ENCODE measurements around the gene SGO2. TPM values are rescaled to one million over a fixed set of nuclear protein-coding genes. Genes with fewer than 3 reads are reported as not detected.

SGO2 gene
- total and polyA plus RNA-seq, 4 experiments from 2014 or later: 1.7 to 4.8 (median 3.4) TPM

GRCh38 chr2:200588076-200588678 is 62.2 kb downstream of the SGO2 start:
- peaks cover 7% of the 10 kb centered on the region for H3K4me1 ChIP-seq (ENCODE audit: insufficient read depth, low read length)
- Mint-ChIP-seq H3K36me3 (no peaks in the 10 kb centered on the region), H3K27ac (no peak overlapping the region), H3K4me3 (no peak overlapping the region), H3K9me3 (peaks cover 0 to 1% (median 0%) of the 10 kb centered on the region in 8 donors), H3K27me3 (peaks cover 7 to 9% of the 10 kb centered on the region in 2 donors), H3K4me1 (peaks cover 4 to 9% (median 7%) of the 10 kb centered on the region in 4 donors)
- no peak for DNase-seq
- no peak overlapping the region for H3K4me3 ChIP-seq (ENCODE audit: low read length in 2 of 2)
- ChIA-PET CTCF (ENCODE audit: partially characterized antibody) (interaction anchor here (1.0 kb wide), 1 partner anchor 12 kb away, joined by 3 read pairs; no protein-coding TSS in a partner anchor), POLR2A (ENCODE audit: partially characterized antibody) (no interaction called here)
- H3K36me3 ChIP-seq (ENCODE audit: insufficient read depth, low read length): no peaks in the 10 kb centered on the region
- no peaks in the 10 kb centered on the region for H3K27me3 ChIP-seq (ENCODE audit: insufficient read depth, low read length)
- H3K27ac ChIP-seq (ENCODE audit: low read depth, low read length): no peak overlapping the region
- intact Hi-C loops (cut with micrococcal nuclease): no loop called here
- H3K9me3 ChIP-seq (ENCODE audit: control insufficient read depth in 1 of 2, low read length in 2 of 2): no peaks in the 10 kb centered on the region

GRCh38 chr2:200590090-200590489 is 64.1 kb downstream of the SGO2 start:
- peaks cover 4 to 9% (median 6%) of the 10 kb centered on the region in 4 donors for H3K4me1 Mint-ChIP-seq
- no peak overlapping the region for H3K27ac Mint-ChIP-seq
- peaks cover 0 to 1% (median 0%) of the 10 kb centered on the region in 8 donors for H3K9me3 Mint-ChIP-seq
- no peaks in the 10 kb centered on the region for H3K9me3 ChIP-seq (ENCODE audit: control insufficient read depth in 1 of 2, low read length in 2 of 2)
- ChIA-PET CTCF (ENCODE audit: partially characterized antibody) (no interaction called here), POLR2A (ENCODE audit: partially characterized antibody) (no interaction called here)
- no peak overlapping the region for H3K4me3 Mint-ChIP-seq
- no peak overlapping the region for H3K4me3 ChIP-seq (ENCODE audit: low read length in 2 of 2)
- H3K27me3 Mint-ChIP-seq: peaks cover 7 to 9% of the 10 kb centered on the region in 2 donors
- no peaks in the 10 kb centered on the region for H3K27me3 ChIP-seq (ENCODE audit: insufficient read depth, low read length)
- intact Hi-C loops (cut with micrococcal nuclease): no loop called here
- DNase-seq: no peak
- peaks cover 6% of the 10 kb centered on the region for H3K4me1 ChIP-seq (ENCODE audit: insufficient read depth, low read length)
- no peaks in the 10 kb centered on the region for H3K36me3 Mint-ChIP-seq
- H3K36me3 ChIP-seq (ENCODE audit: insufficient read depth, low read length): no peaks in the 10 kb centered on the region
- H3K27ac ChIP-seq (ENCODE audit: low read depth, low read length): no peak overlapping the region

- Mint-ChIP-seq H3K27ac (no peak overlapping the region), H3K4me3 (no peak overlapping the region), H3K36me3 (no peaks in the 10 kb centered on the region), H3K4me1 (peaks cover under 1 to 2% (median 2%) of the 10 kb centered on the region in 4 donors), H3K9me3 (peaks cover 0 to 7% (median 0%) of the 10 kb centered on the region in 8 donors), H3K27me3 (peaks cover 10 to 15% of the 10 kb centered on the region in 2 donors)
- CTCF ChIA-PET (ENCODE audit: partially characterized antibody): no interaction called here
- intact Hi-C loops (cut with micrococcal nuclease): no loop called here
- Histone ChIP-seq H3K4me3 (ENCODE audit: low read length in 2 of 2) (no peak overlapping the region), H3K27me3 (ENCODE audit: insufficient read depth, low read length) (no peaks in the 10 kb centered on the region), H3K27ac (ENCODE audit: low read depth, low read length) (no peak overlapping the region), H3K4me1 (ENCODE audit: insufficient read depth, low read length) (no peaks in the 10 kb centered on the region), H3K9me3 (ENCODE audit: control insufficient read depth in 1 of 2, low read length in 2 of 2) (no peaks in the 10 kb centered on the region), H3K36me3 (ENCODE audit: insufficient read depth, low read length) (no peaks in the 10 kb centered on the region)
- POLR2A ChIA-PET (ENCODE audit: partially characterized antibody): no interaction called here
- DNase-seq: no peak
These were observed 65.3 kb downstream of the SGO2 start for GRCh38 chr2:200591308-200591707.

GRCh38 chr2:200592406-200593075 is 66.5 kb downstream of the SGO2 start:
- Mint-ChIP-seq H3K27ac (no peak overlapping the region), H3K4me1 (no peaks in the 10 kb centered on the region), H3K4me3 (no peak overlapping the region), H3K27me3 (peaks cover 12 to 19% of the 10 kb centered on the region in 2 donors), H3K36me3 (no peaks in the 10 kb centered on the region), H3K9me3 (peaks cover 0 to 9% (median 0%) of the 10 kb centered on the region in 8 donors)
- CTCF ChIA-PET (ENCODE audit: partially characterized antibody): no interaction called here
- no peak for DNase-seq
- no peaks in the 10 kb centered on the region for H3K27me3 ChIP-seq (ENCODE audit: insufficient read depth, low read length)
- H3K4me3 ChIP-seq (ENCODE audit: low read length in 2 of 2): no peak overlapping the region
- H3K4me1 ChIP-seq (ENCODE audit: insufficient read depth, low read length): no peaks in the 10 kb centered on the region
- H3K9me3 ChIP-seq (ENCODE audit: control insufficient read depth in 1 of 2, low read length in 2 of 2): no peaks in the 10 kb centered on the region
- H3K36me3 ChIP-seq (ENCODE audit: insufficient read depth, low read length): no peaks in the 10 kb centered on the region
- POLR2A ChIA-PET (ENCODE audit: partially characterized antibody): no interaction called here
- intact Hi-C loops (cut with micrococcal nuclease): no loop called here
- no peak overlapping the region for H3K27ac ChIP-seq (ENCODE audit: low read depth, low read length)

- intact Hi-C loops (cut with micrococcal nuclease): no loop called here
- CTCF ChIA-PET (ENCODE audit: partially characterized antibody): no interaction called here
- Histone ChIP-seq H3K4me1 (ENCODE audit: insufficient read depth, low read length) (no peaks in the 10 kb centered on the region), H3K36me3 (ENCODE audit: insufficient read depth, low read length) (no peaks in the 10 kb centered on the region), H3K27me3 (ENCODE audit: insufficient read depth, low read length) (no peaks in the 10 kb centered on the region), H3K9me3 (ENCODE audit: control insufficient read depth in 1 of 2, low read length in 2 of 2) (no peaks in the 10 kb centered on the region), H3K4me3 (ENCODE audit: low read length in 2 of 2) (no peak overlapping the region), H3K27ac (ENCODE audit: low read depth, low read length) (no peak overlapping the region)
- no peak for DNase-seq
- POLR2A ChIA-PET (ENCODE audit: partially characterized antibody): no interaction called here
- H3K27ac Mint-ChIP-seq: no peak overlapping the region
- peaks cover 0 to 9% (median 0%) of the 10 kb centered on the region in 8 donors for H3K9me3 Mint-ChIP-seq
- H3K4me1 Mint-ChIP-seq: no peaks in the 10 kb centered on the region
- H3K27me3 Mint-ChIP-seq: peaks cover 12 to 21% of the 10 kb centered on the region in 2 donors
- H3K36me3 Mint-ChIP-seq: no peaks in the 10 kb centered on the region
- no peak overlapping the region for H3K4me3 Mint-ChIP-seq
These were observed 67.9 kb downstream of the SGO2 start for GRCh38 chr2:200593905-200594304.

GRCh38 chr2:200595913-200596312 is 69.9 kb downstream of the SGO2 start:
- Histone ChIP-seq H3K27me3 (ENCODE audit: insufficient read depth, low read length) (no peaks in the 10 kb centered on the region), H3K36me3 (ENCODE audit: insufficient read depth, low read length) (no peaks in the 10 kb centered on the region), H3K27ac (ENCODE audit: low read depth, low read length) (no peak overlapping the region), H3K4me3 (ENCODE audit: low read length in 2 of 2) (no peak overlapping the region), H3K4me1 (ENCODE audit: insufficient read depth, low read length) (no peaks in the 10 kb centered on the region), H3K9me3 (ENCODE audit: control insufficient read depth in 1 of 2, low read length in 2 of 2) (no peaks in the 10 kb centered on the region)
- H3K27me3 Mint-ChIP-seq: peaks cover 11 to 24% of the 10 kb centered on the region in 2 donors
- CTCF ChIA-PET (ENCODE audit: partially characterized antibody): no interaction called here
- H3K36me3 Mint-ChIP-seq: no peaks in the 10 kb centered on the region
- no peaks in the 10 kb centered on the region for H3K4me1 Mint-ChIP-seq
- H3K9me3 Mint-ChIP-seq: peaks cover 0 to 9% (median 0%) of the 10 kb centered on the region in 8 donors
- H3K4me3 Mint-ChIP-seq: no peak overlapping the region
- no peak overlapping the region for H3K27ac Mint-ChIP-seq
- POLR2A ChIA-PET (ENCODE audit: partially characterized antibody): no interaction called here
- intact Hi-C loops (cut with micrococcal nuclease): no loop called here
- no peak for DNase-seq

- H3K4me3 Mint-ChIP-seq: no peak overlapping the region
- POLR2A ChIA-PET (ENCODE audit: partially characterized antibody): no interaction called here
These were observed 71.0 kb downstream of the SGO2 start for GRCh38 chr2:200596774-200597570.

More at GRCh38 chr2:200596774-200597570, 71.0 kb downstream of the SGO2 start:
- no peaks in the 10 kb centered on the region for H3K27me3 ChIP-seq (ENCODE audit: insufficient read depth, low read length)
- H3K9me3 Mint-ChIP-seq: peaks cover 0 to 9% (median 0%) of the 10 kb centered on the region in 8 donors
- peaks cover 11 to 23% of the 10 kb centered on the region in 2 donors for H3K27me3 Mint-ChIP-seq
- CTCF ChIA-PET (ENCODE audit: partially characterized antibody): no interaction called here
- H3K4me1 ChIP-seq (ENCODE audit: insufficient read depth, low read length): no peaks in the 10 kb centered on the region
- H3K27ac Mint-ChIP-seq: no peak overlapping the region
- no peaks in the 10 kb centered on the region for H3K9me3 ChIP-seq (ENCODE audit: control insufficient read depth in 1 of 2, low read length in 2 of 2)
- no peak overlapping the region for H3K27ac ChIP-seq (ENCODE audit: low read depth, low read length)
- no peaks in the 10 kb centered on the region for H3K4me1 Mint-ChIP-seq
- no peak overlapping the region for H3K4me3 ChIP-seq (ENCODE audit: low read length in 2 of 2)
- DNase-seq: no peak
- H3K36me3 ChIP-seq (ENCODE audit: insufficient read depth, low read length): no peaks in the 10 kb centered on the region
- no peaks in the 10 kb centered on the region for H3K36me3 Mint-ChIP-seq
- intact Hi-C loops (cut with micrococcal nuclease): no loop called here

Measured in CD4-positive, alpha-beta memory T cell (primary cell).